Activated CD8-positive, alpha-beta T cell treated with anti-CD3 and anti-CD28 coated beads for 36 hours (primary cell): ENCODE measurements around the gene DNAJC8. TPM values are rescaled to one million over a fixed set of nuclear protein-coding genes. Genes with fewer than 3 reads are reported as not detected.
A peak's percentile ranks its signal among the peaks of the same experiment; 100 is the strongest.

Source experiments
- ATAC-seq: fragments of 200-7000 bp; cut with Tn5 transposase; one replicate; pipeline ENCODE4 v1.10.0; 2021; ENCODE audit warnings: mild to moderate bottlenecking, moderate library complexity
- CTCF ChIA-PET: fragments of 350-600 bp; sonication (Branson Sonifier 250); formaldehyde crosslinking; loops from one replicate; lab custom pipeline; 2021; ENCODE audit warnings: antibody characterized with exemption; lab: Charles Lee
- POLR2A ChIA-PET: fragments of 350-600 bp; sonication (Branson Sonifier 250); formaldehyde crosslinking; loops from one replicate; lab custom pipeline; 2021; ENCODE audit warnings: antibody characterized with exemption; lab: Charles Lee
- DNase-seq: peaks from one replicate; pipeline ENCODE4 v3.0.0-alpha.2; 2020
- H3K27ac Mint-ChIP-seq: one replicate; pipeline ENCODE4 v1.8.0; 2021; ENCODE audit warnings: mild to moderate bottlenecking, mixed read lengths
- H3K27me3 Mint-ChIP-seq: one replicate; pipeline ENCODE4 v1.8.0; 2021; ENCODE audit warnings: mixed read lengths
- H3K36me3 Mint-ChIP-seq: one replicate; pipeline ENCODE4 v1.8.0; 2021; ENCODE audit warnings: low read depth, mixed read lengths
- H3K4me1 Mint-ChIP-seq: one replicate; pipeline ENCODE4 v1.8.0; 2021; ENCODE audit warnings: low read depth, mixed read lengths
- H3K4me3 Mint-ChIP-seq: one replicate; pipeline ENCODE4 v1.8.0; 2021; ENCODE audit warnings: mild to moderate bottlenecking, moderate library complexity, mixed read lengths
- H3K9me3 Mint-ChIP-seq: one replicate; pipeline ENCODE4 v1.8.0; 2021; ENCODE audit warnings: mixed read lengths
- intact Hi-C: fragments of 100-400 bp; cut with micrococcal nuclease; formaldehyde crosslinking; loops from one replicate; pipeline ENCODE4 v1.10.0; 2022
- total RNA-seq, 2 experiments: library from RNA; stranded (reverse); gene quantifications; one replicate each; pipeline ENCODE4 v1.2.3, GENCODE V29; 2021
- TF ChIP-seq, protein P1 (sequence below): fragments of 200-600 bp; IDR thresholded peaks from one replicate; pipeline ENCODE4 v1.8.0; 2022; ENCODE audit warnings: antibody characterized with exemption, mild to moderate bottlenecking

Gene DNAJC8
- total RNA-seq, 2 experiments from 2014 or later, result 103 to 105 TPM

DNA sequence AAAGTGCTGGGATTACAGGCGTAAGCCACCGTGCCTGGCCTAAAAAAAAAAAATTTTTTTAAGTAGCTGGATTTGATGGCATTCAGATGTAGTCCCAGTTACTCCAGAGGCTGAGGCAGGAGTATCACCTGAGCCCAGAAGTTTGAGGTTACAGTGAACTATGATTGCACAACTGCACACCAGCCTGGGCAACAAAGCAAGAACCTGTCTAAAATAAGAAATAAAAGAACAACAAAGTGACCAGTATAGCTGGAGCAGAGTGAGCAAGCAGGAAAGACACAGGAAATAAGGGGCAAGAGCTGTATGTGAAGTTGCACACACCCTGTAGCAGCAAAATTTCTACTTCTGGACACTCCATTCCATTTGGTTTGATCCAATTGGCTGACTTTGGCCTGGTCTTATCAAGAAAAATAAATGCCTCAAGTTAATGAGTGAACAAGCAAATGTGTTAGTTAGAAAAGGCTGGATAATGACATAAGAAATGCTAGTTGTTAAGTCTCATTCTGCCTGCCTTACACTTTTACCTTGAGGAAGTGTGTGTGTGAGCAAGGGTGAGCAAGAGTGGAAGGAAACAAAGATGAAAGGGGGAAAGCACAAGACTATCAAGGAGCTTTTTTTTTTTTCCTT, 11.0 kb upstream of the DNAJC8 start:
- Mint-ChIP-seq H3K9me3 (no peaks in the 10 kb centered on the region), H3K36me3 (peaks cover 3% of the 10 kb centered on the region), H3K4me1 (peaks cover 43% of the 10 kb centered on the region), H3K4me3 (peak overlapping the region; percentile 54), H3K27me3 (no peaks in the 10 kb centered on the region), H3K27ac (peak overlapping the region; percentile 87)
- ChIA-PET CTCF (interaction anchor here (0.7 to 1.3 kb wide), 2 partner anchors 14 to 158 kb away, joined by 3 read pairs; no protein-coding TSS in a partner anchor), POLR2A (interaction anchor here (0.8 to 9.2 kb wide), 10 partner anchors 8 to 405 kb away, joined by 3 to 137 read pairs (median 5); partner anchors contain the start of genes ATP5IF1, DNAJC8, MED18 and RCC1)
- no peak for DNase-seq
- TF ChIP-seq, protein P1, sequence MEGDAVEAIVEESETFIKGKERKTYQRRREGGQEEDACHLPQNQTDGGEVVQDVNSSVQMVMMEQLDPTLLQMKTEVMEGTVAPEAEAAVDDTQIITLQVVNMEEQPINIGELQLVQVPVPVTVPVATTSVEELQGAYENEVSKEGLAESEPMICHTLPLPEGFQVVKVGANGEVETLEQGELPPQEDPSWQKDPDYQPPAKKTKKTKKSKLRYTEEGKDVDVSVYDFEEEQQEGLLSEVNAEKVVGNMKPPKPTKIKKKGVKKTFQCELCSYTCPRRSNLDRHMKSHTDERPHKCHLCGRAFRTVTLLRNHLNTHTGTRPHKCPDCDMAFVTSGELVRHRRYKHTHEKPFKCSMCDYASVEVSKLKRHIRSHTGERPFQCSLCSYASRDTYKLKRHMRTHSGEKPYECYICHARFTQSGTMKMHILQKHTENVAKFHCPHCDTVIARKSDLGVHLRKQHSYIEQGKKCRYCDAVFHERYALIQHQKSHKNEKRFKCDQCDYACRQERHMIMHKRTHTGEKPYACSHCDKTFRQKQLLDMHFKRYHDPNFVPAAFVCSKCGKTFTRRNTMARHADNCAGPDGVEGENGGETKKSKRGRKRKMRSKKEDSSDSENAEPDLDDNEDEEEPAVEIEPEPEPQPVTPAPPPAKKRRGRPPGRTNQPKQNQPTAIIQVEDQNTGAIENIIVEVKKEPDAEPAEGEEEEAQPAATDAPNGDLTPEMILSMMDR, result no peak
- intact Hi-C loops, result no loop called here
- no peak for ATAC-seq

DNA sequence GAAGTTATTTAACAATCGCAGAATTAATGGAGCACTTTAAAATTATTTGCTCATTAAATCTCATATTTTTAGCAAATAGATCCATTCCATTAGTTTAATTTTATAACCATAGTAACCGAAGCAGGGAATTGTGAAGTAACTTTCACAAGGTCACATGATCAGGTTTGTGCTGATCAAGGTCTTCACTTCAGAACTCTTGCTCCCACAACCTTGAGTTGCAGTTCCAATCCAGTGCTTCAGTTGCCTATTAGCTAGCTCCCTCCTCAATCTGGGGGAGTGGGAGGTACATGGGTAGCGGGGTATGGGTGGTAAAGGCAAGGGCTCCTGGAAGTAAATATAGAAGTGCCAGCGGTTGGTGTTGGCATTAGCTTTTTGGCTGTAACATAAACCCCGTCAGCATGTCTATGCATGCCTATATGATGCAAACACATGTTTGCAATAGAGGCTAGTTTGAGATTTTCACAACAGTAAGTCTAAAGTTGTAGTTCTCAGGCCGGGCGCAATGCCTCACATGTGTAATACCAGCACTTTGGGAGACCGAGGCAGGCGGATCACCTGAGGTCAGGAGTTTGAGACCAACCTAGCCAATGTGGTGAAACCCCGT, 8.9 kb upstream of the DNAJC8 start:
- ATAC-seq (no peak), DNase-seq (no peak)
- Mint-ChIP-seq H3K4me1 (peaks cover 28% of the 10 kb centered on the region), H3K27ac (no peak overlapping the region), H3K36me3 (peaks cover 3% of the 10 kb centered on the region), H3K4me3 (no peak overlapping the region), H3K27me3 (no peaks in the 10 kb centered on the region), H3K9me3 (no peaks in the 10 kb centered on the region)
- CTCF ChIA-PET, result no interaction called here
- POLR2A ChIA-PET, result interaction anchor here (0.7 to 0.8 kb wide), 2 partner anchors 14 to 263 kb away, joined by 3 to 5 read pairs; no protein-coding TSS in a partner anchor
- intact Hi-C loops, result no loop called here
- TF ChIP-seq, protein P1, result no peak

DNA sequence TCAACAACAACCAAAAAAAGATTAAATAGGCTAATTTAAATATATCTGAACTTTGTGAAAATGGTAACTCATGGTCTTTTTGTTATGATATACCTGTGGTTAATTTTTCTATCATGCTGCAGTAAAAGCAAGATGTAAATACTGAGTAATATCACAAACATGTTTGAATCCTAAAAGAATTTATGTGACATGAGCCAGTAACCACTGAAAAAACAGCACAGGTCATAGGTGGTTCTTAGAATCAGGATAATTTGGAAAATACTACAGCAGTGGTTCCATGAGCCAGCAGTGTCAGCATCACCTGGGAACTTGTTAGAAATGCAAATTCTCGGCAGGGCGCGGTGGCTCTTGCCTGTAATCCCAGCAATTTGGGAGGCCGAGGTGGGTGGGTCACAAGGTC, 7.2 kb upstream of the DNAJC8 start:
- H3K4me3 Mint-ChIP-seq, result no peak overlapping the region
- peaks cover 22% of the 10 kb centered on the region for H3K4me1 Mint-ChIP-seq
- CTCF ChIA-PET, result interaction anchor here (3.8 kb wide), 1 partner anchor 9 kb away, joined by 23 read pairs; no protein-coding TSS in a partner anchor
- TF ChIP-seq, protein P1, result no peak
- no peaks in the 10 kb centered on the region for H3K27me3 Mint-ChIP-seq
- ATAC-seq (no peak), DNase-seq (no peak)
- H3K27ac Mint-ChIP-seq, result no peak overlapping the region
- H3K36me3 Mint-ChIP-seq, result peaks cover 3% of the 10 kb centered on the region
- intact Hi-C loops, result no loop called here
- H3K9me3 Mint-ChIP-seq, result no peaks in the 10 kb centered on the region
- POLR2A ChIA-PET, result no interaction called here

DNA sequence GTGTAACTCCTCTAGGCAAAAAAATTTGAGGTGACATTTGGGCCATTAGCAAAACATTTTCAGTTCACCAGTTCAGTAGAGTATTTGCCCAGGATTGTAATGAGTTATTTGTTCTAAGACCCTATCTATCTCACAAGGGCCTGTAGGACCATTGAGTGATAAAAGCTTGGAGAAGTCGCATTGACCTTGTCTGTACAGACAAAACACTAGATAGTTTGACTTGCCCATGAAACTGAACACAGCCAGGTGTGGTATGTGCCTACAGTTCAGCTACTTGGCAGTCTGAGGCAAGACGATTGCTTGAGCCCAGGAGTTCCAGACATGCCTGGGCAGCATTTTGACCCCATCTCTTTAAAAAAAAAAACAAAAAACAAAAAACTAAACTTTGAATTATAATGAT, 6.2 kb upstream of the DNAJC8 start:
- H3K4me3 Mint-ChIP-seq, result no peak overlapping the region
- H3K36me3 Mint-ChIP-seq, result peaks cover 2% of the 10 kb centered on the region
- CTCF ChIA-PET, result interaction anchor here (3.8 kb wide), 1 partner anchor 10 kb away, joined by 23 read pairs; no protein-coding TSS in a partner anchor

More for the DNA sequence above, 6.2 kb upstream of the DNAJC8 start:
- intact Hi-C loops, result no loop called here
- no peak overlapping the region for H3K27ac Mint-ChIP-seq
- ATAC-seq (no peak), DNase-seq (no peak)
- H3K27me3 Mint-ChIP-seq, result no peaks in the 10 kb centered on the region
- no peaks in the 10 kb centered on the region for H3K9me3 Mint-ChIP-seq
- H3K4me1 Mint-ChIP-seq, result peaks cover 12% of the 10 kb centered on the region
- POLR2A ChIA-PET, result no interaction called here
- TF ChIP-seq, protein P1, result no peak
